ENCODE data around the gene AP3B1. TPM values are rescaled to one million over a fixed set of nuclear protein-coding genes. Genes with fewer than 3 reads are reported as not detected.

AP3B1 gene
- total RNA-seq, 2 donors from 2014 or later = 53.4 to 74.0 TPM

DNA sequence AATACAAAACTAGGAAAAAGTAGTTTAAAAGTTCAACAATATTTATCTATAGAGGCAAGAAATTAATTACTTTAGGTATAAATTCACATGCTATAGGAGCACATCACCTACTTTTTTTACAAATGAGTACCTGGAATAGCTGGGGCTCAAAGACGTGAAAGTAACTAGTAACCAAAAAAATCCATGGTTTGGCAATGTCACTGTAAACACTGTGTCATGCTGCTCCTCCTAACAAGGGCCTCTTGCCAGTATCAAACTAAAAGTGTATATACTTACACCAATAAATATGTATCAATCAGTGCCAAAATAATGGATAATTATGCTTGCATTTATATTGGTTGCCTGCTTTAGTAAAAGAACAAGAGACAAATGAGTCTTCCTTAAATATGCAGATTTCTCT, 78.9 kb downstream of the AP3B1 start:
- no peak overlapping the region for H3K27ac ChIP-seq (ENCODE audit: low read depth, low read length)
- H3K4me3 ChIP-seq (ENCODE audit: low read length) = no peak overlapping the region
- H3K9ac ChIP-seq (ENCODE audit: extremely low read depth, low read length, poor library complexity, severe bottlenecking) = no peak overlapping the region
- Mint-ChIP-seq H3K4me3 (no peak overlapping the region), H3K27me3 (ENCODE audit: insufficient read depth) (no peaks in the 10 kb centered on the region), H3K9me3 (no peaks in the 10 kb centered on the region), H3K27ac (no peak overlapping the region), H3K4me1 (peaks cover 2% of the 10 kb centered on the region), H3K36me3 (ENCODE audit: low read depth) (peaks cover 13% of the 10 kb centered on the region)
- WGBS, 2 experiments (ENCODE audit: insufficient coverage in 1 of 2, insufficient read length in 1 of 2) = 98 to 100% methylated on average over 1 of the region's 1 CpG
- peaks cover 10% of the 10 kb centered on the region for H3K36me3 ChIP-seq (ENCODE audit: control insufficient read depth, insufficient read depth, low read length)
- TF ChIP-seq, protein P1, sequence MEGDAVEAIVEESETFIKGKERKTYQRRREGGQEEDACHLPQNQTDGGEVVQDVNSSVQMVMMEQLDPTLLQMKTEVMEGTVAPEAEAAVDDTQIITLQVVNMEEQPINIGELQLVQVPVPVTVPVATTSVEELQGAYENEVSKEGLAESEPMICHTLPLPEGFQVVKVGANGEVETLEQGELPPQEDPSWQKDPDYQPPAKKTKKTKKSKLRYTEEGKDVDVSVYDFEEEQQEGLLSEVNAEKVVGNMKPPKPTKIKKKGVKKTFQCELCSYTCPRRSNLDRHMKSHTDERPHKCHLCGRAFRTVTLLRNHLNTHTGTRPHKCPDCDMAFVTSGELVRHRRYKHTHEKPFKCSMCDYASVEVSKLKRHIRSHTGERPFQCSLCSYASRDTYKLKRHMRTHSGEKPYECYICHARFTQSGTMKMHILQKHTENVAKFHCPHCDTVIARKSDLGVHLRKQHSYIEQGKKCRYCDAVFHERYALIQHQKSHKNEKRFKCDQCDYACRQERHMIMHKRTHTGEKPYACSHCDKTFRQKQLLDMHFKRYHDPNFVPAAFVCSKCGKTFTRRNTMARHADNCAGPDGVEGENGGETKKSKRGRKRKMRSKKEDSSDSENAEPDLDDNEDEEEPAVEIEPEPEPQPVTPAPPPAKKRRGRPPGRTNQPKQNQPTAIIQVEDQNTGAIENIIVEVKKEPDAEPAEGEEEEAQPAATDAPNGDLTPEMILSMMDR (conservative IDR thresholded peaks at IDR 0.05) = no peak
- DNase-seq = no peak
- no peaks in the 10 kb centered on the region for H3K4me1 ChIP-seq (ENCODE audit: control insufficient read depth, insufficient read depth, low read length)
- H3K9me3 ChIP-seq (ENCODE audit: control insufficient read depth, low read length) = no peaks in the 10 kb centered on the region
- H3K27me3 ChIP-seq (ENCODE audit: control insufficient read depth, insufficient read depth, low read length, poor library complexity, severe bottlenecking) = no peaks in the 10 kb centered on the region

DNA sequence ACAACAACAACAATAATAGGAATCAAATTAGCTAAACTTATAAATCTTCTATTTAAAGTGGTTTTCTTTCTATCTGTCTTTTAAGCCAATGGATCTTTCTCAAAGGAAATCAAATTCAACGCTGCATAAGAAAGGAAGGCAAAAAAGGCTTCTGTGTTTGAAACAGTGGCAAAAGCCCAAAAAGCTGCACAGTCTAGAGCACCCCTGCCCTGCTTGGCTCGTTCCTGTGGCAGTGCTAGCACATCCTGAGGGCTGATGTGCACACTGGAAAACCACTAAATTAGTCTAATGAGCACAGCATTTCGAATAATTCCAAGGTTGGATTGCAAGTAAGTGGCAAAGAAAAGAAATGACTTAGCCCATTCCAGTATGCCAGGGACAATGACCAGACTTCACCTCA, 80.7 kb downstream of the AP3B1 start:
- Histone ChIP-seq H3K27me3 (ENCODE audit: control insufficient read depth, insufficient read depth, low read length, poor library complexity, severe bottlenecking) (no peaks in the 10 kb centered on the region), H3K27ac (ENCODE audit: low read depth, low read length) (no peak overlapping the region), H3K4me1 (ENCODE audit: control insufficient read depth, insufficient read depth, low read length) (no peaks in the 10 kb centered on the region), H3K4me3 (ENCODE audit: low read length) (no peak overlapping the region), H3K36me3 (ENCODE audit: control insufficient read depth, insufficient read depth, low read length) (peaks cover 10% of the 10 kb centered on the region), H3K9ac (ENCODE audit: extremely low read depth, low read length, poor library complexity, severe bottlenecking) (no peak overlapping the region), H3K9me3 (ENCODE audit: control insufficient read depth, low read length) (no peaks in the 10 kb centered on the region)
- Mint-ChIP-seq H3K36me3 (ENCODE audit: low read depth) (peaks cover 14% of the 10 kb centered on the region), H3K9me3 (no peaks in the 10 kb centered on the region), H3K4me3 (no peak overlapping the region), H3K27me3 (ENCODE audit: insufficient read depth) (no peaks in the 10 kb centered on the region), H3K4me1 (peaks cover 6% of the 10 kb centered on the region), H3K27ac (no peak overlapping the region)
- TF ChIP-seq, protein P1 (conservative IDR thresholded peaks at IDR 0.05) = no peak
- WGBS, 2 experiments (ENCODE audit: insufficient coverage in 1 of 2, insufficient read length in 1 of 2) = 90 to 93% methylated on average over 3 of the region's 3 CpGs
- DNase-seq = no peak

DNA sequence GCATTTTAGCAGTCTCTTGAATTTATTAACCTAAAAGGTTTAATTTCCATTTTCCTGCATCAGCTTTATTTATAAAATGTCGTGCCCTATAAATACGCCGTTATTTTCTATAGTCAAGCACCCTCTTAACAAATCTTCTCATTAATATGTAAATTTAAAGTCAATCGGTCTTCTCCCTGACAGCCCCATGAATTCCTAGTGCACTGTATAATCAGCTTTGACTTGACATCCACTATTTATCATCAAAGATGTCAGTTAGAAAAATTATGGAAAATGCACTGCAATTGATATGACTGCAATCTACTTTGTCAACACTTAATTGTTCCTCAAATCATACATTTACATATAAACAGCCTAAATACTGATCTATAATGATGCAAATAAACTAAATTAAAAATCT, 83.4 kb downstream of the AP3B1 start:
- TF ChIP-seq, protein P1 (conservative IDR thresholded peaks at IDR 0.05) = no peak
- Mint-ChIP-seq H3K27me3 (ENCODE audit: insufficient read depth) (no peaks in the 10 kb centered on the region), H3K9me3 (no peaks in the 10 kb centered on the region), H3K4me1 (peaks cover 6% of the 10 kb centered on the region), H3K27ac (no peak overlapping the region), H3K4me3 (no peak overlapping the region), H3K36me3 (ENCODE audit: low read depth) (peaks cover 27% of the 10 kb centered on the region)
- Histone ChIP-seq H3K4me1 (ENCODE audit: control insufficient read depth, insufficient read depth, low read length) (no peaks in the 10 kb centered on the region), H3K36me3 (ENCODE audit: control insufficient read depth, insufficient read depth, low read length) (peaks cover 25% of the 10 kb centered on the region), H3K27me3 (ENCODE audit: control insufficient read depth, insufficient read depth, low read length, poor library complexity, severe bottlenecking) (no peaks in the 10 kb centered on the region), H3K9ac (ENCODE audit: extremely low read depth, low read length, poor library complexity, severe bottlenecking) (no peak overlapping the region), H3K4me3 (ENCODE audit: low read length) (no peak overlapping the region), H3K9me3 (ENCODE audit: control insufficient read depth, low read length) (peaks cover 9% of the 10 kb centered on the region), H3K27ac (ENCODE audit: low read depth, low read length) (no peak overlapping the region)
- 65 to 76% methylated on average over 3 to 4 of the region's 4 CpGs for WGBS, 2 experiments (ENCODE audit: insufficient coverage in 1 of 2, insufficient read length in 1 of 2)
- no peak for DNase-seq
